GM21528 (cell line): ENCODE data around the gene LTBP3.

ENCODE experiments used
- ATAC-seq: cut with Tn5 transposase; IDR thresholded peaks from one replicate; pipeline ENCODE4 v1.9.1; 2021; ENCODE audit warnings: mild to moderate bottlenecking, moderate library complexity; ENCODE audit not compliant: unreplicated experiment, low FRiP score

Gene LTBP3

DNA sequence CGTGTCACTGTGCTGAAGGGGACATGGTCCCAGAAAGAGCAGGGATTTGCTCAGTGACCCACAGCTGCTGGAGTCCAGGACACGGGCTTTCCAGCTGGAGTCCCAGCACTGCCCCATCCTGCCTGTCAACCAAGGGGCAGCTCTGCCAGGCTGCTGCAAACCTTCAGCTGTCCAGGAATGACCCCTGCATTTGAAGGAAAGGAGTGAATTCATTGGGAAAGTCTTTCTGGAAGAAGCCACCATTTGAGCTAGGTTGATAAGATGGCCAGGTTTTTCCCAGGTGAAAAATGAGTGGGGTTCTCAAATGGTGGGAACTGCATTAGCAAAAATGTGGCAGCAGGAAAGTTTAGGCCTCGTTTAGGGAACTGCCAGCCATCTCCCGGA, 28.1 kb upstream of the LTBP3 start:
- no peak for ATAC-seq

DNA sequence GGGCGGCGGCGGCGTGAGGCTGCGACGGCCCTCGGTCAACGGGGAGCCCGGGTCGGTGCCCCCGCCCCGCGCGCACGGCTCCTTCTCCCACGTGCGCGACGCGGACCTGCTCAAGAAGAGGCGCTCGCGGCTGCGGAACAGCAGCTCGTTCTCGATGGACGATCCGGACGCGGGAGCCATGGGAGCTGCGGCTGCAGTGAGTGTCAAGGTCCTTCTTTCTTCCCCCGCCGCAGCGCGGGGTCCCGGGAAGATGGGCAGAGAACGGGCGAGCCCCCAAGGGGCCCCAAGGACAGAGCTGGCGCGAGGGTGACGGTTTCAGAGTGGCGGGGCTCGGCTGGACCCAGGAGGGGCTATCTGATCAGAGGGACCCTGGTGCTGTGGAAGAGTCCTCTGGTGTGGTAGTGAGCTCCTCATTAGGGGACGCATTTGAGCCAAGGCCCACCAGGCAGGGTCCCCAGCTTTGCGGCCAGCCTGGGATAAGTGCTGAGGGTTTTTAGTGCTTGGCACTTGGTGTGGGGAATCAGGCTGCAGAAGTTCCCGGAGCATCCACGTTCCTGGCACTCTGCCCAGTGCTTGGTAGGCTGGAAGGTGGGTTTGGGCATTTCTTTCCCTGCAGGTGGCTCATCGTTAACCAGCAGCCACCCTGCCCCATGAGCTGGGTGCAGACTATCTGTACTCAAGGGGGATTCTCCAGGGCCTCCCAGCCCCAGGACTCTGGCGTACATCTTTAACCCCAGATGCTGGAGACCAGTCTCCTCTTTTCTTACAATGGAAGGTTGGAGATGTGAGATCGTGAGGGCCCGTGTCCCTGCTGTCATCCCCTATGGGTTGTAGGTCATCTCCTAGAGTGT, 27.5 kb upstream of the LTBP3 start:
- no peak for ATAC-seq

DNA sequence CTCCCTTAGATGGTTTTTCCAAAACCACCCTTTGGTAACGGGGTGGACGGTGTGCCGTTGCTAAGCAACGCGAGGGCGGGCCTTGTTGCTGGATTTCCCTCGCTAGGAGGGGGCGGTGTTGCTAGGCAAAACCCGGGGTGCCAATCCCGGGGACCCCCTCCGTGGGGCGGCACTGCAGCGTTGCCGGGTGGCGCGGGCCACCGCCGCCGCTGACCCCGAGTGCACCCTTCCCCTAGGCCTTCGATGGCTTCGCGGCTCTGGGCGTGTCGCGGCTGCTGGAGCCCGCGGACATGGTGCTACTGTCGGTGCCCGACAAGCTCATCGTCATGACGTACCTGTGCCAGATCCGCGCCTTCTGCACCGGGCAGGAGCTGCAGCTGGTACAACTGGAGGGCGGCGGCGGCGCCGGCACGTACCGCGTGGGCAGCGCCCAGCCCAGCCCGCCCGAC, 26.6 kb upstream of the LTBP3 start:
- no peak for ATAC-seq

DNA sequence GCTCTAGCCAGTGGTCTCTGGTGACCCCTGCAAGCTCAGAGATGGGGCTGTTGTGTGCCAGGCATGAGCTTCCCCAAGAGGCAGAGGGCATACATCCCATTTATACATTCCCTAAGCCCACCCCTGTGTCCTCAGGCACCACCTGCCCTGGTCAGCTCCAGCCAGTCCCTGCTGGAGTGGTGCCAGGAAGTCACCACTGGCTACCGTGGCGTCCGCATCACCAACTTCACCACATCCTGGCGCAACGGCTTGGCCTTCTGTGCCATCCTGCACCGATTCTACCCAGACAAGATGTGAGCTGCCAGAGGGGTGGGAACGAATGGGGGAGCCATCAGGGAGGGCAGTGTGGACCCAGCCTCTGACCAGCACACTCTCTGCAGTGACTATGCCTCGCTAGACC, 25.9 kb upstream of the LTBP3 start:
- no peak for ATAC-seq

DNA sequence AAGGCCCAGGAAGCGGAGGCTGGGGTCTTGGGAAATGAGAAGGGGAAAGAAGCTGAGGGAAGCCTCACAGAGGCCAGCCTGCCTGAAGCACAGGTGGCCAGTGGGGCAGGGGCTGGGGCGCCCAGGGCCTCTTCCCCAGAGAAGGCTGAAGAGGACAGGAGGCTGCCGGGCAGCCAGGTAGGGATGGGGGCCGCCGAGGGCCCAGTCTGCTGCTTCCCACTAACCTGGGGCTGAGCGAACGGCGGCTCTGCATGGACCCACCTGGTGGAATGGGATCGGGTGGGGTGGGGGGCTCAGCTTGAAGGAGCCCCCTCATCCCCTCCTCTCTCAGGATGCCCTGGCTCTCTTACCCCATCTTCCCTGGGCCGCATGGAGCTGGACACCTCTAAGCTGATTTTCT, 25.4 kb upstream of the LTBP3 start:
- no peak for ATAC-seq

DNA sequence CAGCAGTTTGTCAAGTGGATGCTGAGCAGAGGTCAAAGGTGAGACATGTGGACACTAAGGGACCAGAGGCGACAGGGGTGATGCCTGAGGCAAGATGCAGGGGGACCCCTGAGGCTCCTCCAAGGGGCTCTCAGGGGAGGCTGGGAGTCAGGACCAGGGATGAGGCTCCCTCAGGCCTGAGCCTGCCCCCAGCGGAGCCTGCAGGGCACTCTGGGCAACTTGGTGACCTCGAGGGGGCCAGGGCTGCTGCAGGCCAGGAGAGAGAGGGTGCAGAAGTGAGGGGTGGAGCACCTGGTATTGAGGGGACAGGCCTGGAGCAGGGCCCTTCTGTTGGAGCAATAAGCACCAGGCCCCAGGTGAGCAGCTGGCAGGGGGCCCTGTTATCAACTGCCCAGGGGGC, 23.8 kb upstream of the LTBP3 start:
- no peak for ATAC-seq

DNA sequence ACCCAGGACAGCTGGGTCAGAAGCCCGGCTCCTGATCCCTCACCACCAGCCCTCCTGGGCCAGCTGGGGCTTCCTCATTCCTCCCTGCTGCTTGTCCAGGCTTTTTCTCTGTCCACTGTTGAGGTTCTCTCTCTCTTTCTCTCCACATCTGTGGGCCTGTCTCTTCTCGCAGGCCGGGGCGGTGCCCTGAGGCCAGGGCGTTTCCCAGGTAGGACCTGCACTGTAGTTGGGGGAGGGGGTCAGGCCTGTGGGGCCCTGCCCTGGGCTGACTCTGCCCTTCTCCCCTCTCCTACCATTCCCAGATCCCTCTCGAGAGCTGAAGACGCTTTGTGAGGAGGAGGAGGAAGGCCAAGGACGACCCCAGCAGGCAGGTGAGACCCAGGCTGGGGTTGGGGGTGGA, 22.6 kb upstream of the LTBP3 start:
- ATAC-seq, result no peak

DNA sequence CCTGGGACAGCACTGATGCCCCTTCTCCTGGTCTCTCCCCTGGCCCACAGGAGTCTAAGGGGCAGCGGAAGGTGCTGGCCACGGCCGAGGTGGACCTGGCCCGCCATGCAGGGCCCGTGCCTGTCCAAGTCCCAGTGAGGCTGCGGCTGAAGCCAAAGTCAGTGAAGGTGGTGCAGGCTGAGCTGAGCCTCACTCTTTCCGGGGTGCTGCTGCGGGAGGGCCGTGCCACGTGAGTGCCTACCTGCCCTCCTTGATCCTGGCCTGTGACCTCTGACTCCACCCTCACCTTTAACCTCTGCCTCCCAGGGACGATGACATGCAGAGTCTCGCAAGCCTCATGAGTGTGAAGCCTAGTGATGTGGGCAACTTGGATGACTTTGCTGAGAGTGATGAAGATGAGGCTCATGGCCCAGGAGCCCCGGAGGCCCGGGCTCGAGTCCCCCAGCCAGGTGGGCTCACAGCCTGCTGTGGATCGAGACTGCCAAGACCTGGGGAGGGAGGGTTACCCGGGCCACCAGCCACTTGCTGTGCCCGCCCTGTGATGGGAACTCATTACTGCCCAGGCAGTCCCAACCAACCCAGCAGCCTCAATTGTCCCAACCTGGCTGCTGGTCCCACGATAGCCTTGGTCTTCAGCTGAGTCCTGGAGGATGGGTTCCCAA, 22.0 kb upstream of the LTBP3 start:
- no peak for ATAC-seq

DNA sequence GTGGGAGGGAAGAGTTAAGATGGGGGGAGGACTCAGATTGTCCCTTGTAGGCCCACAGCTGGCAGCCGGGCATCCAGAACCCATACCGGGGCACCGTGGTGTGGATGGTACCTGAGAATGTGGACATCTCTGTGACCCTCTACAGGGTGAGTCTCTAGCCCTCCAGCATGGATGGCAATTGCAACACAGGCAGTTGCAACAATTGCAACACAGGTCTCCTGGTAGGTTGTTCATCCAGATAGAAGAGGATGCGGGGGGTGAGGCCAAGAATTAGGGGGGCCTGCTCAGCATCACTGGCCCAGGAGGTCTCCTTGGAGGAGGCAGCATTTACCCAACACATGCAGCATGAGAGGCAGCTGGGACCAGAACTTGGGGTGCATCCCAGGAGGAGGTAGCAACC, 21.1 kb upstream of the LTBP3 start:
- no peak for ATAC-seq

DNA sequence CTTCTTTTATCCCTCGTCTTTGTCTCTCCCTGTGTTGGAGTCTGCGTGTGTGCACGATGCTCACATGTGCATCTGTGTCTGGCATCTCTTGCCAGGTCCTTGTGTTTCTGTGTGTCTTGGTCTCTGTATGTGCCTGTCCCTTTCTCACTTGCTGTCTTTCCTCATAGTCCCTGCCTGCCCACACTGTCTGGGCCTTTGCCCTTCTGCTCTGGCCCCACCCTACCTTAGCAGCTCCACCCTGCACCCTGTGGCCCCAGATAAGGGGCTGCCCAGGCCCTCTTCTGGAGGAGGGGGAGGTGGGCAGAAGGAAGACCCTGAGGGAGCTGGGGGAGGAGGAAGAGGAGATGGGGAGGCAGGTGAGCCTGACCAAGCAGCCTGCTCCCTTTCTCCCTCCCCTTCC, 20.5 kb upstream of the LTBP3 start:
- no peak for ATAC-seq

DNA sequence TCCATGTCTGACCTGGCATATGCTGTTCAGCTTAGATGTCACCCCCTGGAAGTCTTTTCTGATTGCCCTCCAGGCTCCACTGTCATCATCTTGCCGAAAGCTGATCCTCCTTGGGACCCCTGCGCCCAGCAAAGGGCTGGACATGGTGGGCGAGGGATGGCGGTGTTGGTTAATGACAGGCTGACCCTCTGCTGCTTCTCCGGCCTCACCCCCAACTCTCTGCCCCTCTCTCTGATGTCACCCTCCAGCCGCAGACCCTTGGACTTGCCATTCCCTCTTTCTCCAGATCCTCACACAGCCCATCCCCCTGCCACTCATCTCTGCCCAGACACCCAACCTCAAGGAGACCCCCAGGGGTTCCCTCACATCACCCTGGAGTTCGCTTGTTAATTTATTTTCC, 20.0 kb upstream of the LTBP3 start:
- ATAC-seq, result no peak

DNA sequence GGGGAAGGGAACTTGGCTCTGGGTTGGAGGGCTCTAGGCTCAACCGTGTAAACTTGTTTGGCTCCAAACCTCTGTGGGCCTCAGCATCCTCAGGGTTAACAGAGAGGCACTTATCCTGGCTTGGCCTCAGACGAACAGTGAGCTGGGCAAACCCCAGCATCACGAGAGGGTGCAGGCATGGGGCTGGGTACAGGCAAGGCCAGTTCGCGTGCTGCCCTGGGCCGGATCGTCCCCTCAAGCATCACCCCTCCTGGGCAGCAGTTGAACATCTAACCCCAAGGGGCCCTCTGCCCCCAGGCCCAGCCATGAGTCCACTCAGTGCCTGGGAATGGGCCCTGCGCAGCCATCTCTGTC, 19.6 kb upstream of the LTBP3 start:
- no peak for ATAC-seq

DNA sequence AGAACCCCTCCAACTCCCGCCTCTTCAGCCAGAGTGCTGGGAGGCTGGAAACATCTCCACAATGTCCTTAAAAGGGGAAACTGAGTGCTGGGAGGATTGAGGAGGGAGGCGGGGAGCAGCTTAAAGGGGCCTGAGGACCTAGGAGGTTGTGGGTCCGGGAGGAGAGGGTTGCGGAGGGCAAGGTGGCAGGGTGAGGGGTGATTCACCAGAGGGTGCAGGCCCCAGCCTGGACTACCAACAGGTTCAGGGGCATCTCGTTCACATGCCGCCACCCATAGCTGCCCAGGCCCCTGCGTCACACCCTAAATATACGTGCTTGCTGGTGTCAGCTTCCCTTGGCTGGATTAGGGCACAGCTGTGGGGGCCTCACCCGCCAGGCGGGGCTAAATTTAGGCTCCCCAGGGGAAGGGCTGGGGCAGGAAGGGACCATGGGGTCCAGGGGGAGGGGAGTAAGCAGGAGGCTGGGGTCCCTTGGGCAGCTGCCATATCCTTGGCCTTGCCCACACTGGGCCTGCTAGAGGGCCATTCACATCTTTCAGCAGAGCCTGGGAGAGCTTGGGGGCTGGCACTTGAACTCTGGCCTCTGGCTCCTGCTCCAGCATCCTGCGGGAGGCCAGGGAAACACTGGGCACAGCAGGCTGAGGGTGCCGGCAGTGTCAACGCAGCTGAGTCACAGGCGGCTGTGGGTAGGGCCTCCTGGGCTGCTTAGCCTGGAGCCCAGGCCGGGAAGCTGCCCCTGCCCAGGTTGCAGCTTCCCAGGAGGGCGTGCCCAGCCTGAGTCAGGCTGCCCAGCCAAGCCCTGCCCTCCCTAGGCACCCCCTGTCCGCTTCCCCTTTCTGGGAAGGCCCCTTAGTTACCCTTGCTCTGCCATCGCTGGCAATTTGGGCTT, 19.0 kb upstream of the LTBP3 start:
- no peak for ATAC-seq

DNA sequence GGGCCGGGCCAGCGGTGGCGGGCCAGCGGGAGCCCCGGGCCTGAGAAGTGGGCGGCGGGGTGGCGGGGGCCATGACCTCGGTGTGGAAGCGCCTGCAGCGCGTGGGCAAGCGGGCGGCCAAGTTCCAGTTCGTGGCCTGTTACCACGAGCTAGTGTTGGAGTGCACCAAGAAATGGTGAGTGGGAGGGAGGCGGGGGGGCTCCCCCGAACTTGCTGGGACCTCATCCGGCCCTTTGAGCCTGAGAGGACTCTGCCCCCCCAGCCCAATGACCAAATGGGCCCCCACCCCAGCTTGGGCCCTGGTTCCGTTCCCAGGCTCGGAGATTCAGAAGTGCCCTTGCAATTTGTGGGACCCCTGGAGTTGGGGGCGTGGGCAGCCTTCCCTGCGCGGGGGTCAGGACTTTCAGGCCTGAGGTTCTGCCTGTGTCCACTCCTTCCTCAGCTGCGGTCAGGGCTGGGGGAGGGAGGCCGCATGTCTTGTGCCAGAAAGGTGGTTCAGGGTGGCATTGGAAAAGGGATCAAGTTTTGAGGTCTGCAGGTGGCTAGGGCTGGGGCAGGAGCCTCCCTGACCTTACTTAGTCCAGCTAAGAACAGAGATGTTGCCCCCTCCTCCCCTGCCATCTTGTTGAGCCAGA, 18.2 kb upstream of the LTBP3 start:
- no peak for ATAC-seq

DNA sequence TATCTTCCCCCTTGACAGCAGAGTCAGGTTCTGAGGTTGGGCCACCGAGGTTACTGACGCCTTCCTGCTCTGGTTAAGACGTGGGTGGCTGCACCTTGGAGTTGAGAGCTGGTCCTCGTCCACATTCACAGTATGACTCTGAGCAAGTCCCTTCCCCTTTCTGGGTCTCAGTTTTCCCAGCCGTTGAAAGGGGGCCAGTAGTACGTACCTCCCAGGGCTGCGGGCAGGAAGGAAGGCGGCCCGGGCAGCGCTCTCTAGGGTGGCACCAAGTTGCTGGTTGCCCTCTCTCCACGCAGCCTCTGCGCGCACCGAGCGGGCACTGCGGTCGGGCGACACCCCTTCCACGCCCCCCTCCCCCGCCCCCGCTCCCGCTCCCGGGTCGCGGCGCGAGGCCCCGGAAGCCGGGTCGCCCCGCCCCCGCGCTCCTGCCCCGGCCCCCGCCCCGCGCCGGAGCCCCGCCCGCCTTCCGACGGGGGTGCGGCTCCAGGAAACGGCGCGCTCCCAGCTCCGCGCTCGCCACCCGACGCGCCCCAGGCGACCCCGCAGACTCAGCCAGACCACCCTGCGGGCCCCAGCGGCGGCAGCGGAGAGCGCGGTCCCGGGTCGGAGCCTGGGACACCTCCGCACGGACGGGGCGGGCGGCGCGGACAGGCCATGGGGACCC, 17.5 kb upstream of the LTBP3 start, which contains the start of gene EHBP1L1:
EHBP1L1 (plus strand) TSS at position 486 of the 664 bp plus-strand sequence. CDS start 250 bp downstream, outside the sequence.
- ATAC-seq, result no peak

DNA sequence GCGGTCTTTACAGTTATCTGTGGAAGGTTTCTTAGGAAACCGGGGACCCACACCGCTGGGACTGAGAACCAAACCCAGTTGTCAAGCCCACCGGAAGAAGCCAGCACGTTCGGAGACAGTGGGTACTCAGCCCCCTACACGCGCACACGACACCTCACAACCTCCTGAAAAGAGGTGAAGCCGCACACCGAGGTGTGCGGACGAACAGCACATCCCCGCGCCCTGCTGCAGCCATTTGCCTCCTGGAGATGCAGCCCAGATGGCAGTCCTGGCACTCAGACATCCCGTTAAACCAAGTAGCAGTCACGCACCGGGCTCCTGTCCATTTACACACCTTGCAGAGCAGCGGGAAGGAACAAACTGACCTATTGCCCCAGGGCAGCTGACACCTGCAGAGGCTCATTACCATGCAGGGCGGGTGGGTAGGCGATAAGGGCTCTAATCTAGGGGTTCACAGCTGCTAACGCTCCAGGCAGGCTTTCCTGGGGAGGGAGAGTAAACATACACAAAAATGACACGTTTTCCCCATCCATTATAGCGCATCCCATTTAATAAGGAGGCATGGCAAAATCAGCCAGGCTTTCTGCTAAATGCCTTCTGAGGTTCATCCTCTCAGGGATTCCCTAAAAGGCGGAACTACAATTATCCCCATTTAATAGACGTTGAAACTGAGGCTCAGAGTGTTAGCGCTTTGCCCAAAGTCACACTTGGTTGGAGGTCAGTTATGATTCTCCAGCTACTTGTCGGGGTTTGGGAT, 16.8 kb upstream of the LTBP3 start:
- ATAC-seq, result no peak

DNA sequence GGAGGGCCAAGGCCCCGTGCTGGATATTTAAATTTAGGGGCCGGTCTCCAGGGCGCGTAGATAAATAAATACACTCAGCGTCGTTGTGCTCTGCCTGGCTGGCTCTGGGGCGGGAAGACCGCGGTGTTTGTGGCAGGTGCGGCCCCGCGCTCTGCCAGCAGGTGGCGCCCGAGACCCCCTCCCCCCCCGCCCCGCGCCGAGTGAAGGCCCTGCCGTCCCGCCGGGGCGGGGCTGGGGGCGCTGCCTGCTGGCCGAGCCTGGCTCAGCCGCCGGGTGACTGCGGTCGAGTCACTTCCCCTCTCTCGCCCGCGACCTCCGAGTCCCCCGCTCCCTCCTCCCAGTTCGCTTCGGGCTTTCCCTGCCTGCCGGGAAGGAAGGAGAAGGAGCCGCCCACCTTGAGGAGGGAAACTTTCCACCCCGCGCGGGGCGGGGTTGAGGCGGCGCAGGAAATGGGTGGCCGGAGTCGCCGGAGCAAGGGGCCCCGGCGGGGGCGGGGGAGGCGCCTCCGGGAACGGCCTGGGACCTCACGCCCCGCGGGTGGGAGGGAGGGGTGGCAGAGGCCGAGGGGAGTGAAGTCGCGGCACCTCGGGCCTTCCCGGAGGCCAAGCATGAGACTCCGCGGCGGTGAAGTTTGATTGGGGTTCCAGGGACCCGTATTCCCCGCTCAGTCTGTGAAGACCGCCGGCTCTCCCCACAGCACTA, 16.1 kb upstream of the LTBP3 start:
- no peak for ATAC-seq

DNA sequence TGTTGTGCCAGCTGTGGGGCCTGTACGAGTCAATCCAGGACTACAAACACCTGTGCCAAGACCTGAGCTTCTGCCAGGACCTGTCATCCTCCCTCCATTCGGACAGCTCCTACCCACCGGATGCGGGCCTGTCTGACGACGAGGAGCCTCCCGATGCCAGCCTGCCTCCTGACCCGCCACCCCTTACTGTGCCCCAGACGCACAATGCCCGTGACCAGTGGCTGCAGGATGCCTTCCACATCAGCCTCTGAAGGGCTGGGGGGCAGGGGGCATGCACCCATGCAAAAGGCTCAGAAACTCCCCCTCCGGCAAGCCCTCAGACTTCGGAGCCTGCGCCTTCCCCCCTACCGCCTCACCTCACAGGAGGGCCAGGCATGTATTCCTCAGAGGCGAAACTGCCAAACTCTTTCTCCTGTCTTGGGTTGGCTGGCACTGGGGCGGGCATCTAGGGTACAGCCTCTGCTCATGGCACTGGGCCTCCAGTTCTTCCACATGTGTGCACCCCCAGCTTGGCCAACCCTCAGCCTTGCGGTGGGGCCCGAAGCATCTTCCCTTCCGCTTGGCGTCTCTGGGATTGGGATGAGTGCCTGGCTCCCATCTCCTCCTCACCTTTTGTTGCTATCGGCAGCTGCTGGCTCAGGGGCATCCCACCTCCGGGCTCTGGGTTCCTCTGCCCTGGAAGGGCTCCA, 15.4 kb upstream of the LTBP3 start:
- no peak for ATAC-seq
